ENCODE measurements around the gene RGPD3. TPM values are rescaled to one million over a fixed set of nuclear protein-coding genes. Genes with fewer than 3 reads are reported as not detected.
"Not testable (repeated sequence)": the region's sequence is repeated elsewhere in the genome, so short reads cannot be mapped to it uniquely, and the experiment has no call there.

The RGPD3 gene
- total and polyA plus RNA-seq, 10 of the 15 experiments (the other 5 are each of a cell fraction or from before 2014, with no cell fraction given), result 0.03 to 0.44 (median 0.09) TPM

- TF ChIP-seq ZZZ3 (IDR thresholded peaks at IDR 0.05; ENCODE audit: control insufficient read depth, insufficient read length, low read depth) (no peak), IKZF1 (conservative IDR thresholded peaks at IDR 0.05) (no peak), EZH2 (IDR thresholded peaks at IDR 0.05; ENCODE audit: borderline replicate concordance, control insufficient read depth, low read depth, low read length) (no peak), CHD1 (IDR thresholded peaks at IDR 0.05; ENCODE audit: low read depth, low read length) (no peak), GATAD2B (conservative IDR thresholded peaks at IDR 0.05; ENCODE audit: low read depth) (no peak), CBX3 (IDR thresholded peaks at IDR 0.05; ENCODE audit: borderline replicate concordance, low read depth) (no peak)
- WGBS (ENCODE audit: insufficient coverage, insufficient replicate concordance, low lambda C conversion rate, missing lambda C conversion rate), result 59% methylated on average over 4 of the region's 4 CpGs
- ChIA-PET CTCF (no interaction called here), SMC1A (ENCODE audit: uncharacterized antibody, unreplicated experiment) (no interaction called here), POLR2A (no interaction called here), RAD21 (ENCODE audit: unreplicated experiment) (interaction anchor here (1.0 kb wide), 1 partner anchor 30 kb away, joined by 3 read pairs; no protein-coding TSS in a partner anchor)
- no peak for FAIRE-seq
- H3K36me3 ChIP-seq (ENCODE audit: control insufficient read depth in 2 of 2, insufficient read depth in 2 of 2, low read length in 1 of 2), result no peaks in the 10 kb centered on the region
- no peak for DNase-seq (ENCODE audit: low read depth, low spot score)
- no peaks in the 10 kb centered on the region for H3K27me3 ChIP-seq (replicated peaks in 1 of 2; ENCODE audit: control insufficient read depth in 2 of 2, insufficient read depth in 2 of 2, low read length in 1 of 2)
- no peaks in the 10 kb centered on the region for H3K9me3 ChIP-seq (replicated peaks; ENCODE audit: control insufficient read depth, insufficient read depth, low read length)
- no peak overlapping the region for H3K4me2 ChIP-seq (ENCODE audit: control insufficient read depth, insufficient read depth)
- H3K27ac ChIP-seq (ENCODE audit: control insufficient read depth, insufficient read depth), result no peak overlapping the region
- no peaks in the 10 kb centered on the region for H4K20me1 ChIP-seq (ENCODE audit: control insufficient read depth, insufficient read depth)
- intact Hi-C loops (cut with micrococcal nuclease; ENCODE audit: unreplicated experiment) (no loop called here), in situ Hi-C loops (cut with MboI) (no loop called here)
- H2AFZ ChIP-seq (ENCODE audit: control insufficient read depth, low read depth, low read length), result no peak overlapping the region
- ATAC-seq, result no peak
- H3K9ac ChIP-seq (ENCODE audit: control insufficient read depth, insufficient read depth, low read length), result no peak overlapping the region
- H3K79me2 ChIP-seq (ENCODE audit: control insufficient read depth, insufficient read depth, low read length), result no peaks in the 10 kb centered on the region
- no TSS peak for BruUV-seq (replicated peaks)
- no peaks in the 10 kb centered on the region for H3K4me1 ChIP-seq (ENCODE audit: control insufficient read depth, insufficient read depth, low read length)
- H3K4me3 ChIP-seq, result no peak overlapping the region
Observed at GRCh38 chr2:106516436-106516835, 48.2 kb upstream of the RGPD3 start.

- H3K36me3 ChIP-seq (ENCODE audit: control insufficient read depth in 2 of 2, insufficient read depth in 2 of 2, low read length in 1 of 2); CTCF ChIA-PET; SMC1A ChIA-PET (ENCODE audit: uncharacterized antibody, unreplicated experiment); H3K4me3 ChIP-seq; BruUV-seq (replicated peaks); H3K4me1 ChIP-seq (ENCODE audit: control insufficient read depth, insufficient read depth, low read length); POLR2A ChIA-PET; DNase-seq (ENCODE audit: low read depth, low spot score); H3K4me2 ChIP-seq (ENCODE audit: control insufficient read depth, insufficient read depth); ATAC-seq; FAIRE-seq; H3K9ac ChIP-seq (ENCODE audit: control insufficient read depth, insufficient read depth, low read length); H3K9me3 ChIP-seq (replicated peaks; ENCODE audit: control insufficient read depth, insufficient read depth, low read length); RAD21 ChIA-PET (ENCODE audit: unreplicated experiment); H3K79me2 ChIP-seq (ENCODE audit: control insufficient read depth, insufficient read depth, low read length); intact Hi-C loops (cut with micrococcal nuclease; ENCODE audit: unreplicated experiment); H4K20me1 ChIP-seq (ENCODE audit: control insufficient read depth, insufficient read depth); H2AFZ ChIP-seq (ENCODE audit: control insufficient read depth, low read depth, low read length); in situ Hi-C loops (cut with MboI); H3K27me3 ChIP-seq (replicated peaks in 1 of 2; ENCODE audit: control insufficient read depth in 2 of 2, insufficient read depth in 2 of 2, low read length in 1 of 2); H3K27ac ChIP-seq (ENCODE audit: control insufficient read depth, insufficient read depth): not testable (repeated sequence)
- 64% methylated on average over 3 of the region's 3 CpGs for WGBS (ENCODE audit: insufficient coverage, insufficient replicate concordance, low lambda C conversion rate, missing lambda C conversion rate)
Observed at GRCh38 chr2:106514827-106515226, 46.6 kb upstream of the RGPD3 start.

DNA sequence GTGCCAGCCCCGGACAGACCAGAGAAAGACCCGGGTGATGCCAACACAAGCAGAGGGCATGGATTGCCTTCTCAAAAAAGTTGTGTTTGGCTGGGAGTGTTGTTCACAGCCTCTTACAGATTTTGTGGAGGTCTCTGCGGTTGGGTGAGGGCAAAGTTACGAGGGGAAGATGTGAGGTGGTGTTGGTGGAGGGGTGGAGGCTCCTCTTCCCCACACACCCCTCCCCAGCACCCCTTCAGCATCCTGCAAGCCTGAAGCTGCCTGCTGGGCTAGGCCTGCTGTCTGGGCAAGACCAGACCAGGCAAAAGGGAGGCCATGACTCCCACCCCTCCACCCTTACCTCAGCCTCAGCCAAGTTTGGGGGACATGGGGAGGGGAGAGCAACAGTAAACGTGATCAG lies 45.2 kb upstream of the RGPD3 start:
- CTCF ChIA-PET; H3K36me3 ChIP-seq (ENCODE audit: control insufficient read depth in 2 of 2, insufficient read depth in 2 of 2, low read length in 1 of 2); H2AFZ ChIP-seq (ENCODE audit: control insufficient read depth, low read depth, low read length); H3K4me3 ChIP-seq; H3K27ac ChIP-seq (ENCODE audit: control insufficient read depth, insufficient read depth); in situ Hi-C loops (cut with MboI); H3K9me3 ChIP-seq (replicated peaks; ENCODE audit: control insufficient read depth, insufficient read depth, low read length); ATAC-seq; H3K4me2 ChIP-seq (ENCODE audit: control insufficient read depth, insufficient read depth); FAIRE-seq; RAD21 ChIA-PET (ENCODE audit: unreplicated experiment); H3K4me1 ChIP-seq (ENCODE audit: control insufficient read depth, insufficient read depth, low read length); H3K9ac ChIP-seq (ENCODE audit: control insufficient read depth, insufficient read depth, low read length); H3K79me2 ChIP-seq (ENCODE audit: control insufficient read depth, insufficient read depth, low read length); H3K27me3 ChIP-seq (replicated peaks in 1 of 2; ENCODE audit: control insufficient read depth in 2 of 2, insufficient read depth in 2 of 2, low read length in 1 of 2); H4K20me1 ChIP-seq (ENCODE audit: control insufficient read depth, insufficient read depth); DNase-seq (ENCODE audit: low read depth, low spot score); POLR2A ChIA-PET; SMC1A ChIA-PET (ENCODE audit: uncharacterized antibody, unreplicated experiment); BruUV-seq (replicated peaks); intact Hi-C loops (cut with micrococcal nuclease; ENCODE audit: unreplicated experiment): not testable (repeated sequence)
- WGBS (ENCODE audit: insufficient coverage, insufficient replicate concordance, low lambda C conversion rate, missing lambda C conversion rate), result 0% methylated on average over 1 of the region's 5 CpGs
